ENCODE results near the gene CDH13. TPM values are rescaled to one million over a fixed set of nuclear protein-coding genes. Genes with fewer than 3 reads are reported as not detected.

The CDH13 gene
- total RNA-seq, 2 donors from 2014 or later: 2.4 to 6.3 TPM

- Histone ChIP-seq H3K27ac (no peak overlapping the region), H3K9ac (ENCODE audit: low read depth in 2 of 2, low read length in 2 of 2) (no peak overlapping the region)
- intact Hi-C loops (cut with DNase I): no loop called here
These were observed 588.7 kb downstream of the CDH13 start for GRCh38 chr16:83215406-83216001.

DNA sequence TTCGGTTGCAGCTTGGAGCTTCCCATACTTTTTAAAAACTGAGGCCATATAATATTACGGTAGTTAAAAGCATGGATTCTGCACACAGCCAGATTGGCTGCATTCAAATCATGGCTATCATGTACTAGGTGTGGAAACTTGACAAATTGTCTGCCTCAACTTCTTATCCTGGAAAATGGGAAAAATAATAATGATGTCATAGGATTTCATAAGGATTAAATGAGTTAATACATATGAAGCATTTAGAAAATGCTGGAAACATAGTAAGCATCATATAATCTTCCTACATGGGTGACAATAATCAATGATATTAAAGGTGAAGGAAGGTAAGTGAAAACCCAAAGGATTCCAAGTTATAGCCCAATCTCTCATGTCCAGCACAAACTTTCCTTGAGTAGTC, 592.5 kb downstream of the CDH13 start:
- Histone ChIP-seq H3K4me1 (no peaks in the 10 kb centered on the region), H3K27ac (no peak overlapping the region), H3K4me3 (no peak overlapping the region), H3K36me3 (no peaks in the 10 kb centered on the region), H3K9me3 (no peaks in the 10 kb centered on the region), H3K9ac (ENCODE audit: low read depth in 2 of 2, low read length in 2 of 2) (no peak overlapping the region), H3K27me3 (no peaks in the 10 kb centered on the region)
- intact Hi-C loops (cut with DNase I): no loop called here
- TF ChIP-seq, protein P1, sequence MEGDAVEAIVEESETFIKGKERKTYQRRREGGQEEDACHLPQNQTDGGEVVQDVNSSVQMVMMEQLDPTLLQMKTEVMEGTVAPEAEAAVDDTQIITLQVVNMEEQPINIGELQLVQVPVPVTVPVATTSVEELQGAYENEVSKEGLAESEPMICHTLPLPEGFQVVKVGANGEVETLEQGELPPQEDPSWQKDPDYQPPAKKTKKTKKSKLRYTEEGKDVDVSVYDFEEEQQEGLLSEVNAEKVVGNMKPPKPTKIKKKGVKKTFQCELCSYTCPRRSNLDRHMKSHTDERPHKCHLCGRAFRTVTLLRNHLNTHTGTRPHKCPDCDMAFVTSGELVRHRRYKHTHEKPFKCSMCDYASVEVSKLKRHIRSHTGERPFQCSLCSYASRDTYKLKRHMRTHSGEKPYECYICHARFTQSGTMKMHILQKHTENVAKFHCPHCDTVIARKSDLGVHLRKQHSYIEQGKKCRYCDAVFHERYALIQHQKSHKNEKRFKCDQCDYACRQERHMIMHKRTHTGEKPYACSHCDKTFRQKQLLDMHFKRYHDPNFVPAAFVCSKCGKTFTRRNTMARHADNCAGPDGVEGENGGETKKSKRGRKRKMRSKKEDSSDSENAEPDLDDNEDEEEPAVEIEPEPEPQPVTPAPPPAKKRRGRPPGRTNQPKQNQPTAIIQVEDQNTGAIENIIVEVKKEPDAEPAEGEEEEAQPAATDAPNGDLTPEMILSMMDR (IDR thresholded peaks at IDR 0.05): no peak
- no peak for DNase-seq

More at GRCh38 chr16:83215406-83216001, 588.7 kb downstream of the CDH13 start:
- Histone ChIP-seq H3K9me3 (no peaks in the 10 kb centered on the region), H3K4me1 (no peaks in the 10 kb centered on the region), H3K27me3 (no peaks in the 10 kb centered on the region), H3K4me3 (no peak overlapping the region), H3K36me3 (no peaks in the 10 kb centered on the region)
- TF ChIP-seq, protein P1 (IDR thresholded peaks at IDR 0.05): peak; percentile 85
- DNase-seq: peak; percentile 62

DNA sequence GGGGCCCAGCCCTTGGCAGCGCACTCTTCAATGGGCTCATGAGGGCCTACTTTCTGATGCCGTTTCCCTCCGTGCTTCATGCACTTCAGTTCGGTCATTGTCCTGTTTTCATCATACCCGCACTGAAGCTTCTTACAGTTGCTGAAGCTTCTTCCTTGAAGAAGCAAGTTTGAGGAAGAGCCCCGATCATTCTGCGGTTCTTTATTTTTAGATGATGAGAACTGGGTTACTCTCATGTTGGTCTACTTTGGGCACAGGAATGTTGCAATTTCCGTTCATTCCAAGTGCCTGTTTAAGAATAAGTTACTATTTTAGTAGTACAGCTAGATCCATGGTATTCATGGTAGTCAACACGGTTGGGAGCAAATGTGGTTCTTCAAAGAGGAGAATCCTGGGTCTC, 593.3 kb downstream of the CDH13 start:
- no peaks in the 10 kb centered on the region for H3K9me3 ChIP-seq
- no peak overlapping the region for H3K9ac ChIP-seq (ENCODE audit: low read depth in 2 of 2, low read length in 2 of 2)
- H3K27me3 ChIP-seq: no peaks in the 10 kb centered on the region
- no peaks in the 10 kb centered on the region for H3K4me1 ChIP-seq
- TF ChIP-seq, protein P1 (IDR thresholded peaks at IDR 0.05): no peak
- no peak for DNase-seq
- H3K36me3 ChIP-seq: no peaks in the 10 kb centered on the region
- no peak overlapping the region for H3K27ac ChIP-seq
- H3K4me3 ChIP-seq: no peak overlapping the region
- intact Hi-C loops (cut with DNase I): no loop called here

GRCh38 chr16:83224642-83225041, 597.9 kb downstream of the CDH13 start:
- Histone ChIP-seq H3K27me3 (no peaks in the 10 kb centered on the region), H3K27ac (no peak overlapping the region), H3K9ac (ENCODE audit: low read depth in 2 of 2, low read length in 2 of 2) (no peak overlapping the region), H3K4me3 (no peak overlapping the region), H3K4me1 (no peaks in the 10 kb centered on the region), H3K36me3 (no peaks in the 10 kb centered on the region), H3K9me3 (no peaks in the 10 kb centered on the region)
- no peak for DNase-seq
- intact Hi-C loops (cut with DNase I): no loop called here
- TF ChIP-seq, protein P1 (IDR thresholded peaks at IDR 0.05): no peak

GRCh38 chr16:83227336-83227735, 600.6 kb downstream of the CDH13 start:
- no peaks in the 10 kb centered on the region for H3K36me3 ChIP-seq
- DNase-seq: no peak
- H3K4me3 ChIP-seq: no peak overlapping the region
- intact Hi-C loops (cut with DNase I): no loop called here
- no peak overlapping the region for H3K9ac ChIP-seq (ENCODE audit: low read depth in 2 of 2, low read length in 2 of 2)
- H3K27ac ChIP-seq: no peak overlapping the region
- no peaks in the 10 kb centered on the region for H3K27me3 ChIP-seq
- no peaks in the 10 kb centered on the region for H3K4me1 ChIP-seq
- TF ChIP-seq, protein P1 (IDR thresholded peaks at IDR 0.05): no peak
- H3K9me3 ChIP-seq: no peaks in the 10 kb centered on the region
